GM12891 (cell line): ENCODE data around the gene SLC12A5.

Experiments
- DNase-seq: peaks from one replicate; pipeline ENCODE4 v3.0.0; 2011; ENCODE audit warnings: low spot score; ENCODE audit not compliant: insufficient read length
- FAIRE-seq: peaks from 2 replicates; lab custom pipeline; 2011; peaks lifted over from hg19 to GRCh38; lab: Jason Lieb, UNC
- PAX5 ChIP-seq: IDR thresholded peaks from 2 replicates; pipeline ENCODE4 v1.6.1; 2011; ENCODE audit warnings: low read length, moderate library complexity, mild to moderate bottlenecking; ENCODE audit not compliant: insufficient read depth, severe bottlenecking
- POLR2A ChIP-seq: IDR thresholded peaks from 2 replicates; pipeline ENCODE4 v1.6.1; 2011; ENCODE audit warnings: low read depth, low read length, control low read depth
- POLR2AphosphoS5 ChIP-seq: IDR thresholded peaks from 2 replicates; pipeline ENCODE4 v1.6.1; 2011; ENCODE audit warnings: low read depth, low read length, control low read depth
- POU2F2 ChIP-seq: IDR thresholded peaks from 2 replicates; pipeline ENCODE4 v1.6.1; 2011; ENCODE audit warnings: low read depth, mild to moderate bottlenecking, control low read depth, low read length, moderate library complexity
- SPI1 ChIP-seq: IDR thresholded peaks from 2 replicates; pipeline ENCODE4 v1.6.1; 2011; ENCODE audit warnings: low read depth, low read length, control low read depth
- TAF1 ChIP-seq: IDR thresholded peaks from 2 replicates; pipeline ENCODE4 v1.6.1; 2011; ENCODE audit warnings: low read depth, low read length, control low read depth

SLC12A5 gene

DNA sequence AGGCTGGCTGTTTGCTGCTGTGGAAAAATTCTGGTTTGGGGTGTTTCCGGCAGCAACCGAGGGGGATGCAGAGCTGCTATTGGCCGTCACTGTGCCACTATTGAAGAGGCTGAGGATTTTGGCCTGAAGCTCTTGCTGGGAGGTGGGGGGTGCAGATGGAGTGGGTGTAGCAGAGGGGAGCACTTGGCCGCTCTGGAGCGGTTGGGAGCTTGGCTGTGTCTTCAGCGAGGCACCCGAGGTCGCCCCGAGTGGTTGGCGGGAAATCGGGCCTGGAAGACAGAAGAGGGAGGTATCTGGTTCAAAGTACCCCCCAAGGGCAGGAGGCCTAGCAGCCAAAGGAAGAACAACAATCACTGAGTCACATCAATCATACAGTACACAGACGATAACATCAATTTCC lies 33.6 kb downstream of the SLC12A5 start:
- FAIRE-seq = no peak
- no peak for TF ChIP-seq POU2F2
- TF ChIP-seq TAF1 = no peak
- TF ChIP-seq POLR2A = no peak
- TF ChIP-seq PAX5 = no peak
- no peak for TF ChIP-seq POLR2AphosphoS5
- DNase-seq = no peak

DNA sequence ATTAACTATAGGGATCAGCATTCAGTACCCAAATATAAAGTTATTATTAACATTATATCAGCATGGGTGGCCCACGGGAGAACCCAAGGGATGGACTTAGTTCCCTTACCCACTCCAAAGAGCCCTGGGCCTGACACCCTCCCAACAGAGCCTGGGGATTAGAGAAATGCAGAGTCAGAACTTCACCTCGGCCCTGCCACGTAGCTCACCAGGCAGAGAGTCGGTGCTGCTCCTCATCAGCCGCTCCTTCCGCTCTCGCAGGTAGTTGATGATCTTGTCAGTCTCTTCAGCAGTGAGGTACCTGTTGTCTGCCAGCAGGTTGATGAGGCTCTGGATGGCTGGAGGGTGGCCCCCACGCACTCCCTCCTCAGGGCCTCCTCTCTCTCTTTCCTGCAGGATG lies 34.1 kb downstream of the SLC12A5 start:
- no peak for TF ChIP-seq POLR2AphosphoS5
- no peak for TF ChIP-seq POLR2A
- no peak for TF ChIP-seq POU2F2
- no peak for TF ChIP-seq TAF1
- TF ChIP-seq SPI1 = no peak
- no peak for TF ChIP-seq PAX5
- FAIRE-seq = no peak

DNA sequence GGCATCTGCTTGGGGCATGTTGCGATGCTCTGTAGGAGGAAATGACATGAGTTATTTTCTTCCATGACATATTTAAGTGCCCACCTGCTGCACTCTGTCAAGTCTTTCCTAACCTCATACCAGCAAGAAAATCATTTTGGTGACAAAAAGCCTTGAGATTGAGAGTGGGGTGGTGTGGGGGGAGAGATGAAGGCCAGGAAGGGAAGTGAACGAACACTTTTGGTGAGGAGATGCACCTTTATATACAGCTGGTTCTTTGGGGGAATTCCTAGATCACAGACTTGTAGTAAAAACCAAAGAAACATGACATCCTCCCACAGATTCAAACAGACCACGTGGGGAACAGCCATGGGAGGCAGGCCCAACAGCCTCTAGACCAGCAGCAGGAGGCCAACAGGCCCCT lies 34.6 kb downstream of the SLC12A5 start:
- DNase-seq = no peak
- no peak for TF ChIP-seq POLR2A
- TF ChIP-seq POU2F2 = no peak
- TF ChIP-seq SPI1 = peak; percentile 61
- no peak for TF ChIP-seq POLR2AphosphoS5
- FAIRE-seq = no peak

More for the DNA sequence above, 34.1 kb downstream of the SLC12A5 start:
- no peak for DNase-seq

DNA sequence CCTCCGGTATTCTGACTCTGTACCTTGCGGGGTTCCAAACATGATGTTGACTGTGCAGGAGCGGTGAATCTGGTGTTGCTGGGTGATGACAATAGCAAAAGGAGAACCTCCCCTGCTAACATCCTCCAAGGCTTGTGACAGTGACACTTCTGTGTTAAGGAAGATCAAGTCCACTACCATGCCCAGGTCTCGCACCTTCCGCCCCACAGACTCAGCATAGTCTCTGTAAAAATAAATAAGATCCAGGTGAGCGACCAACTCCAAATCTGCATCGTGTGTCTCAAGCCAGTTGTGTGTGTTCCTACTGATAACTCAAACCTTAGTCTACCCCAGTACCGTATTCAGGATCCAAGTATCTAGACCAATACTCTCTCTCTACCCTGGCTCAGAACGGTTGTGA lies 36.0 kb downstream of the SLC12A5 start:
- TF ChIP-seq POLR2A (no peak), TAF1 (no peak)
- DNase-seq = no peak
- no peak for FAIRE-seq

DNA sequence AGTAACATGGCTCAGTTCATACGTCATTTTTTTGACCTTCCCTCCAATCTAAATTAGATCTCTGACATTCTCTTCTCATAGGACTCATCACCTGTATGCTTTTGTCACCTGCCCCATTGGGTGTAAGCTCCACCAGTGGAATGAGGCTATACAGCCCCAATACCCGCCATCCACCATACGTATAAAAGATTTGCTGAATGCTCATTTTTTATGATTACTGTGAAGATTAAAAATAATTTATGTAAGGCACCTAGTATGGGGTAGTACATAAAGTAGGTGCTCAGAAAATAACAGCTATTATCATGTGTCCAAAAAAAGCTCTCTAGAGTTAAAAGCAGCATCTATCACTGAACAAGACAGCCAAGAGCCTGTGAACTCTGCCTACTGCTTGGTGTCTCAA lies 36.7 kb downstream of the SLC12A5 start:
- no peak for DNase-seq
- TF ChIP-seq POLR2A (no peak), POU2F2 (no peak), SPI1 (no peak), POLR2AphosphoS5 (no peak), TAF1 (no peak), PAX5 (no peak)
- FAIRE-seq = no peak

DNA sequence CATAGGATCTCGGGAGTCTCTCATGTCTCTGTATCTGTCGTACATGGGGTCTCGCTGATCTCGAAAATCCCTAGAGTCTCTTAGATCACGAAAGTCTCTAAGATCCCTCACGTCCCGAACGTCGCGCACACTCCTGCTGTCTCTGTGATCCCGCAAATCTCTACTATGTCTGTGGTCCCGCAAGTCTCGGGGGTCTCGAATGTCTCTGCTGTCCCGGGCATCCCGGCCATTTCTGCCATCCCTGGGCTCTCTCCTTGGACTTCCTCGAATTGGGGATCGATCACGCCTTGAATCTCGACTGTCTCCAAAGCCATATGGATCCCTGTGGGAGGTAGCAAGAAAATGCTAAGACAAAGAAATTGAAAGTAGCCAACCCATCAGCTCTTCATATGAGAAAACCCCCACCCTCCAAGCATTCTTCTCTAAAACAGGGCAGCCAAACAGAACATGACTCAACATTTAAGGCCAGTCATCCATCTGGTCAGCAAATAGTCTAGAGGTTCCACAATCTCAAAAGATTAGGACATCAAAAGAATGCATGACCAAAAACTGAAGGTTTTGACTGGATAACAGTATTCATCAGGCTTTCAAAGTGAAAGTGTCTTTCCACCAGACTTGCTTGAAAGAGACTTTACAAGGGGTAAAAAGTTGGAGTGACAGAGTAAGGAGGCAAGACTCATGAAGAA lies 41.3 kb downstream of the SLC12A5 start:
- FAIRE-seq = no peak
- DNase-seq = no peak
- TF ChIP-seq SPI1 (no peak), POU2F2 (no peak), PAX5 (no peak), POLR2A (no peak), POLR2AphosphoS5 (no peak), TAF1 (no peak)

DNA sequence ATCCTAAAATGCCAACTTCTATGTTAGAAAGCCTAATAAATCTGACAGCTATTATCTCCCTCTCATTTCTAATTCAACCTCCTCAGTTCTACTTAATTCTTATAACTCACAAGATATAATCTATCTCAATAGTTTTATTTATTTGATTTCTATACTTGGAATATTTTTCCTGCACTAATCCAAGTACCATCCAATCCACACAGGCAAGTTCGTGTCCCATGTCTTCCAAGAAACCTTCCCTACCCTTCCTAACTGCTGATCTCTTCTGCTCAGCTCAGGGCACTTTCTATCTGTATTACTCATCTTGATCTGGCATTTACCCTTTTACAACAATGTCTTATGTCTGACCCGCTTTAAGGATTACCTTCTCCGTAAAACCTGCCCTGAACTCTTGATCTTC lies 42.6 kb downstream of the SLC12A5 start:
- DNase-seq = no peak

DNA sequence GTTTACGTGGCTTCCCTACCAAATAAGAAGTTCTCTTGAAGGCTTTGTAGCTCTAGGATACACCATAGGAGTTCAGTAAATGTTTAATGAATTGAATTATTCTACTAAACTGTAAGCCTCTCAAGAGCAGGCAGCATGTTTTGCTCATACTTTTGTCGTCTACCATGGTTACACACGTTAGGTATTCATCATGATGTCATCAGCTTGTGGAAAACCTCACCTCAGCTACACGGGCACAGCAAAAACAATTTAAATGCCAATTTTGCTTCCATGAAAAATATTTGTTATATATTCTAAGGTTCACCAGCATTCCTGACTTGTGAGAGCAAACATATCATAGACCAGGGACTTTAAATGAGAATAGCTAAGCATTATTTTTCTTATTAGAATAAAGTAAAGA lies 44.0 kb downstream of the SLC12A5 start:
- no peak for FAIRE-seq
- TF ChIP-seq POU2F2 = no peak
- no peak for TF ChIP-seq POLR2AphosphoS5
- no peak for TF ChIP-seq POLR2A
- no peak for TF ChIP-seq SPI1
- no peak for TF ChIP-seq TAF1
- TF ChIP-seq PAX5 = no peak

More for the DNA sequence above, 42.6 kb downstream of the SLC12A5 start:
- no peak for FAIRE-seq
- TF ChIP-seq POLR2AphosphoS5 (0 out of 2 replicates have a peak, but pooled peaks have one; percentile 30), POU2F2 (no peak)

DNA sequence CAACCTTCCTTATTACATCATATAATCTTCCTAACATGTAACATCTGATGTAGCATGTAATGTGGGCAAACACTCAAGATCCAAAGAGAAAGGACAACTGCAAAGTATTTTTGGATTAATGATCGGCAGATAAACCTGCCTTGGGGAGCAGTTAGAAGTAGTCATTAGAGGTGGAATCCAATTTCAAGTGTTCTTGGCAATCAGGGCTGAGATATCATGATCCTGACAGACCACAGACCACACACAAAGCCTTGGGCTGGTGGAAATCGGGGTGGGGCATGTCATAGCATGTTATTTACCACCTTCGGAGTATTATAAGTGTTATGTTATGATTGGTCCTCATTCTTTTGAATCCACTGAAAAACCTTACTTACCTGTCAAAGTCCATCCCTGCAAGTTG lies 44.4 kb downstream of the SLC12A5 start:
- TF ChIP-seq POLR2AphosphoS5 (peak; percentile 32; the same call in 1 of the 2 replicates), POLR2A (no peak)
- DNase-seq (no peak), FAIRE-seq (no peak)

More for the DNA sequence above, 44.0 kb downstream of the SLC12A5 start:
- no peak for DNase-seq

DNA sequence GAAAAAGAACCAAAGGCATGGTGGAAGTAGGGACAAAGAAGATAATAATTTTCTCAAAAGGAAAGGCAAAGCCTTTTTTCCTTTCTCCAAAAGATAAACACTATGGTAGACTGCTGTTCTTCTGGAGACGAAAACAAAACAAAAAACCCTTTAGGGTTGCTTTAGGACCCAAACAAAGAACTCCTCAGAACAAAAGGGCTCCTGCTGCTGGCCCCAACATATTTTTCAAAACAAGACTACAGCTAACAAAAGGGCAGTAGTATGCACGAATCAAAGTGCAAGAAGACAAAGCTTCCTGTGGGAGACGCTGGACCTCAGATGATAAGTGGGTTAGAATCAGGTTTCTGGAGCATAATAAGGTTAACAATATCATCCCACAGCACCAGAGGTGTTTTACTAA lies 45.0 kb downstream of the SLC12A5 start:
- TF ChIP-seq POLR2A (no peak), PAX5 (no peak)
- FAIRE-seq (no peak), DNase-seq (no peak)

DNA sequence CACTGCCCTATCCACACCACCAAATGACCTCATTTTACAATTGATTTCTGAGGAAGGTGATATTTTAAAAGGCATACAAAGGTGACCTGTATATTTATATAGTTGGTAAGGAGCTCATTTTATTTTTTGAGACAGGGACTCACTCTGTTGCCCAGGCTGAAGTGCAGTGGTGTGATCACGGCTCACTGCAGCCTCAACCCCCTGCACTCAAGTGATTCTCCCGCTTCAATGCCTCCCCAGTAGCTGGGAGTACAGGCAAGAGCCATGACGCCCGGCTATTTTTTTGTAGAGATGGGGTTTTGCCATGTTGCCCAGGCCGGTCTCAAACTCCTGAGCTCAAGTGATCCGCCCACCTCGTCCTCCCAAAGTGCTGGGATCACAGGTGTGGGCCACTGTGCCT lies 47.8 kb downstream of the SLC12A5 start:
- TF ChIP-seq SPI1 (no peak), POU2F2 (no peak)
- no peak for FAIRE-seq
- DNase-seq = no peak
